Type B pancreatic cell (in vitro differentiated cells): ENCODE results near the gene NEDD8. TPM values are rescaled to one million over a fixed set of nuclear protein-coding genes. Genes with fewer than 3 reads are reported as not detected.

Experiments
- DNase-seq: peaks from one replicate; pipeline ENCODE4 v3.0.0; 2021; ENCODE audit warnings: mixed read lengths; ENCODE audit not compliant: unreplicated experiment; ENCODE audit errors: extremely low spot score
- H3K27ac Mint-ChIP-seq: 2 replicates; pipeline ENCODE4 v1.8.0; 2021; ENCODE audit warnings: mild to moderate bottlenecking, mixed read lengths
- H3K27me3 Mint-ChIP-seq: 2 replicates; pipeline ENCODE4 v1.8.0; 2021; ENCODE audit warnings: mixed read lengths
- H3K36me3 Mint-ChIP-seq: 2 replicates; pipeline ENCODE4 v1.8.0; 2021; ENCODE audit warnings: mixed read lengths
- H3K4me1 Mint-ChIP-seq: one replicate; pipeline ENCODE4 v1.8.0; 2021; ENCODE audit warnings: mixed read lengths; ENCODE audit not compliant: unreplicated experiment
- H3K4me3 Mint-ChIP-seq: 2 replicates; pipeline ENCODE4 v1.8.0; 2021; ENCODE audit warnings: mild to moderate bottlenecking, mixed read lengths
- H3K9me3 Mint-ChIP-seq: 2 replicates; pipeline ENCODE4 v1.8.0; 2021; ENCODE audit warnings: mixed read lengths
- total RNA-seq: library from RNA; stranded (reverse); gene quantifications from 2 replicates; pipeline ENCODE4 v1.2.1, GENCODE V29; 2021; ENCODE audit warnings: low replicate concordance
- TF ChIP-seq, protein P1 (sequence below): fragments of 200-600 bp; sonication (generic); conservative IDR thresholded peaks from 2 replicates; pipeline ENCODE4 v1.5.0; 2021; ENCODE audit warnings: antibody characterized with exemption, mild to moderate bottlenecking

The NEDD8 gene
- total RNA-seq, 1 donor from 2014 or later = 161 TPM

DNA sequence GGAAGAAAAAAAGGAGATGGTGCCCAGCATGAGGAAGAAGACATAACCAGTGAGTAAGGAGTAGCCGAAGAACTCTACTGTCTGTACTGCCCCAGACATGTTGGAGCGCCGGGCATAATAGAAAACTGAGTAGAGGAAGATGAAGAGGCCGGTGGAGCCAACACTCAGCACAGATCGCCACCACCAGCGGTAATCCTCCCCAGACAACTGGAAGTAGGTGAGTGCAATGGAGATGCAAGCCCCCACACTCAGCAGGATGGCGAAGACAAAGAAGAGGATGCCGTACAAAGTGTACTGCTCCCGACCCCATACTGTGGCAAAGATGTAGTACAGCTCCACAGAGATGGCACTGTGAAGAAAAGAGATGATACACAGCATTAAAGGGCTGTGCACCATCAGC, 42.7 kb downstream of the NEDD8 start:
- no peak for DNase-seq
- TF ChIP-seq, protein P1, sequence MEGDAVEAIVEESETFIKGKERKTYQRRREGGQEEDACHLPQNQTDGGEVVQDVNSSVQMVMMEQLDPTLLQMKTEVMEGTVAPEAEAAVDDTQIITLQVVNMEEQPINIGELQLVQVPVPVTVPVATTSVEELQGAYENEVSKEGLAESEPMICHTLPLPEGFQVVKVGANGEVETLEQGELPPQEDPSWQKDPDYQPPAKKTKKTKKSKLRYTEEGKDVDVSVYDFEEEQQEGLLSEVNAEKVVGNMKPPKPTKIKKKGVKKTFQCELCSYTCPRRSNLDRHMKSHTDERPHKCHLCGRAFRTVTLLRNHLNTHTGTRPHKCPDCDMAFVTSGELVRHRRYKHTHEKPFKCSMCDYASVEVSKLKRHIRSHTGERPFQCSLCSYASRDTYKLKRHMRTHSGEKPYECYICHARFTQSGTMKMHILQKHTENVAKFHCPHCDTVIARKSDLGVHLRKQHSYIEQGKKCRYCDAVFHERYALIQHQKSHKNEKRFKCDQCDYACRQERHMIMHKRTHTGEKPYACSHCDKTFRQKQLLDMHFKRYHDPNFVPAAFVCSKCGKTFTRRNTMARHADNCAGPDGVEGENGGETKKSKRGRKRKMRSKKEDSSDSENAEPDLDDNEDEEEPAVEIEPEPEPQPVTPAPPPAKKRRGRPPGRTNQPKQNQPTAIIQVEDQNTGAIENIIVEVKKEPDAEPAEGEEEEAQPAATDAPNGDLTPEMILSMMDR = no peak
- Mint-ChIP-seq H3K4me1 (peaks cover 25% of the 10 kb centered on the region), H3K9me3 (no peaks in the 10 kb centered on the region), H3K36me3 (peaks cover 20% of the 10 kb centered on the region), H3K27ac (peak overlapping the region; percentile 88), H3K27me3 (no peaks in the 10 kb centered on the region), H3K4me3 (peak overlapping the region; percentile 92)

DNA sequence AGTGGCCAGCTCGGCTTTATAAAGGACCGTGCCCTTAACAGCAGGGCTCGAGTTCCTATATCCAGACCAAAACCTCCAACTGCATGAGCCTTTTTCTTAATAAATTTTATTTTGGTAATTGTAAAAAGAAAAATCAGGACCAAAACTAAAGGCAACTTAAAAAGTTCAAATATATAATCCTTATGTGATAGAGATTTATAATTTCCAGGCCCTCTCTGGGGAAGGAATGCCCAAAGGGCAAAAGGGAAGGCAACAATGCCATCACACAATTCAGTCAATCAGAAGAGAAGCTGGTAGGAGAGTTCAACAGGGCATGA, 43.1 kb downstream of the NEDD8 start:
- DNase-seq = no peak
- Mint-ChIP-seq H3K4me1 (peaks cover 21% of the 10 kb centered on the region), H3K27me3 (no peaks in the 10 kb centered on the region), H3K36me3 (peaks cover 16% of the 10 kb centered on the region), H3K4me3 (peak overlapping the region; percentile 92), H3K27ac (peak overlapping the region; percentile 88), H3K9me3 (no peaks in the 10 kb centered on the region)
- TF ChIP-seq, protein P1 = no peak

DNA sequence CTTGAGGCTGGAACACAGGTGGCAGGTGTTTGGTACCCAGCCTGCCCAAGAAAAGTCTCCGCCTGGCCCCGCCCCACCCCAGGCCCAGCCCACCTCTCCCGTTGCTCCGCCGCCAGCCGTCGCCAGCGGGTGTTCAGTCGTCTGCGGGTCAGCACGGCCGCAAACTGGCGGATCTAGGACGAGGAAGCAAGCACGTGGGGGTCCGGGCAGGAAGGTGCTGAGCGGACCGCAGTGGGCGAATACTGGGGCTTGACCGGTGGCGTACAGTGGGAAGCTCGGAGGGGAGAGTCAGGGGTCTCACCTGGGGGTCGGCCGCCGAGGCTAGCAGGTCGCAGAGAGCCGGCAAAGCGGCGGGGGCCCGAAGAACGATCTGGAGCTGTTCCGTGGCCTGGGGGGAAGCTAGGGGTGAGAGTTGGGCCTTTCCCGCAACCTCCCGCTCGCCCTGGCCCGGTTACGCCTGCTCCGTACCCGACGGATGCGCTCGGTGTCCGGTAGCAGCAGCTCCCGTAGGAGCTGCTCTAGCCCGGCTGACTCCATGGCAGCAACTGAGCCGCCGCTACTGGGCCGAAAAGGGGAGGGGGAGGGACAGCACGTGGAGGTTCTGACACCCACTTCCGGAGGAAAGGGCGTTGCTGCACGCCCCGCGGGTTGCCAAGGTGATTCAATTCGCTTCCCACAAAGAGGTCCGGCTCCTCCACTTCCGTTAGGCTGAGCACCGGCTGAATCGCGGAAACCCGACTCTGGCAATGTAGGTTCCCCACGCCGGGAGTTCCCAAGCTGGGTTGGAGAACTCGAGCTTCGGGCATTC, 43.7 kb downstream of the NEDD8 start, which contains the start of gene IPO4:
TSS of gene IPO4 (minus strand) at position 566 of the 808 bp plus-strand sequence. CDS start at position 537, 29 bp downstream.
- Mint-ChIP-seq H3K27ac (peak within 1 kb of the TSS; percentile 88), H3K4me1 (peaks cover 19% of the 10 kb centered on the region), H3K4me3 (peak within 1 kb of the TSS; percentile 92), H3K27me3 (no peaks in the 10 kb centered on the region), H3K36me3 (peaks cover 15% of the 10 kb centered on the region), H3K9me3 (no peaks in the 10 kb centered on the region)
- DNase-seq = peak; percentile 94
- TF ChIP-seq, protein P1 = no peak

DNA sequence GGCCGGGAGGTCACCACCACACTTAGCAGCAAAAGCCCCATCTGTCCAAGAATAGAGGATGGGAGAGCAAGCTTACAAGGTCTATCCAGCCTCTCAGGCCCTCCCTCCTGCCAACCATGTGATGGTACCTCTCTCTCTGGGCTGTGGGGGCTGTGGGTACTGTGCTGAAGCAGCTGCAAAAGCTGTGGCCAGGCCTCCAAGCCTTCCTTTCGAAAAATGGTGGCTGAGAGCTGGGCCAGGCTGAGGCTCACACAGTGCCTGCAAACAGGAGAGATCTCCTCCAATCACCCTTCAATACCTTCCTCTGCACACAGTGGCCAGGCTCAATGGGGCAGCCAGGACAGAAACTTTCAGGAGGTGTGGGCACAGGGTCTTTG, 44.6 kb downstream of the NEDD8 start:
- TF ChIP-seq, protein P1 = no peak
- no peak for DNase-seq
- H3K27ac Mint-ChIP-seq = peak overlapping the region; percentile 88
- no peaks in the 10 kb centered on the region for H3K9me3 Mint-ChIP-seq
- no peaks in the 10 kb centered on the region for H3K27me3 Mint-ChIP-seq
- H3K4me3 Mint-ChIP-seq = peak overlapping the region; percentile 92
- peaks cover 19% of the 10 kb centered on the region for H3K4me1 Mint-ChIP-seq
- peaks cover 9% of the 10 kb centered on the region for H3K36me3 Mint-ChIP-seq

DNA sequence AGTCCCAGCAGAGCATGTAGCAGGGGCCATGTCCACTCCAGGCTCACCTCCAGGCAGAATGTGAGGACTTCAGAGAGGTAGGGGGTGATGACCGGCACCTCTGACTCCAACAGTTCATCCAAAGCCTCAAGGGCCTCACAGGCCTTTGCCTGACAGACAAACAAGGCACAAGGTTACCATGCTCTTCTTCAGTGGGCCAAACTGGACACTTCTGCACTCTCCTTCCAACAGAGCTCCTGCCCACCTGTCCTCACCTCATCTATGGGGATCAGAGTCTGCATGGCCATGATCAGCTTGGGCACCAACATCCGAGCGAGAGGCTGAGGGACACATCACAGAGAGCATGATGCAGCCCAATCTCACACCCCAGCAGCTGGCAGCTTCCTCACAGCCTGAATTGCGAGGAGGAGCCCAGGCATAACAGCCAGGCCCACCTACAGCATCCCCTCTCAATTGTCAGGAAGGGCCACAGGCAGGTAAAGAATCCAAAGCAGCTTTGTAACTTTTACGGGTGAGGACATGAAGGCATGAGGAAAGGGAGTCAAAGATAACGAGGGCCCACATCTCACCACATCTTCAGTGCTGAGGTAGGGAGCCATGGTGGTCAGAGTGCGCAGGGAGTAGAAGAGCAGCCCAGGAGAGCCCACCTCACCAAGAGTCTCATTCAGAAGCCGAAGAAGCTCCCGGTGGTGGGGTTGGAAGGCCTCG, 45.2 kb downstream of the NEDD8 start:
- H3K4me1 Mint-ChIP-seq = peaks cover 19% of the 10 kb centered on the region
- H3K36me3 Mint-ChIP-seq = peaks cover 6% of the 10 kb centered on the region
- H3K27ac Mint-ChIP-seq = no peak overlapping the region
- no peaks in the 10 kb centered on the region for H3K9me3 Mint-ChIP-seq
- H3K27me3 Mint-ChIP-seq = no peaks in the 10 kb centered on the region
- TF ChIP-seq, protein P1 = no peak
- DNase-seq = no peak
- peak overlapping the region; percentile 79 for H3K4me3 Mint-ChIP-seq
